GM12891 (cell line): Measurements from ENCODE around the gene ALX1.

ENCODE experiments used
- DNase-seq: peaks from one replicate; pipeline ENCODE4 v3.0.0; 2011; ENCODE audit warnings: low spot score; ENCODE audit not compliant: insufficient read length
- FAIRE-seq: peaks from 2 replicates; lab custom pipeline; 2011; peaks lifted over from hg19 to GRCh38; lab: Jason Lieb, UNC
- PAX5 ChIP-seq: IDR thresholded peaks from 2 replicates; pipeline ENCODE4 v1.6.1; 2011; ENCODE audit warnings: low read length, moderate library complexity, mild to moderate bottlenecking; ENCODE audit not compliant: insufficient read depth, severe bottlenecking
- POLR2A ChIP-seq: IDR thresholded peaks from 2 replicates; pipeline ENCODE4 v1.6.1; 2011; ENCODE audit warnings: low read depth, low read length, control low read depth
- POLR2AphosphoS5 ChIP-seq: IDR thresholded peaks from 2 replicates; pipeline ENCODE4 v1.6.1; 2011; ENCODE audit warnings: low read depth, low read length, control low read depth
- POU2F2 ChIP-seq: IDR thresholded peaks from 2 replicates; pipeline ENCODE4 v1.6.1; 2011; ENCODE audit warnings: low read depth, mild to moderate bottlenecking, control low read depth, low read length, moderate library complexity
- SPI1 ChIP-seq: IDR thresholded peaks from 2 replicates; pipeline ENCODE4 v1.6.1; 2011; ENCODE audit warnings: low read depth, low read length, control low read depth
- TAF1 ChIP-seq: IDR thresholded peaks from 2 replicates; pipeline ENCODE4 v1.6.1; 2011; ENCODE audit warnings: low read depth, low read length, control low read depth

ALX1 gene

GRCh38 chr12:85274315-85274651, 5.7 kb upstream of the ALX1 start:
- no peak for FAIRE-seq
- TF ChIP-seq TAF1 (no peak), POLR2A (no peak), POU2F2 (no peak), POLR2AphosphoS5 (no peak), PAX5 (no peak), SPI1 (no peak)

DNA sequence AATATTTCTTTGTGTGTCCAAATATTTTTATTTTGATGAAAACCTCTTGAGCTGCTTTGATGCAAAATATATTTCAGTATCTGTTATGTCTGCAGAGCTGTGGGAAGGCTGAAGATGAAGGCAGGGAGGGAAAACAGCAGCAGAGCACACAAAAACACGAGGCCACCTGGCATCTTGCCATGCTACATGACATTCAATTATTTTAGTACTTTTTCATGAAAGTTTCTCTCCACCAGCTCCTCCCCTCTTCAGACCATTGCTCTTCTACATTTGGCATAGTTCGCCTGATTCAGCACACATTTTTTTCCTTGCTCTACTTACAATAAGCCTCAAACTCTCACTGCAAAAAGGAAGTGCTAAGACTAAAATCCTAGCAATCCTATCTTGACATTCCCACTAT, 4.6 kb upstream of the ALX1 start:
- no peak for DNase-seq
- no peak for FAIRE-seq
- TF ChIP-seq POLR2A (no peak), POU2F2 (no peak), SPI1 (no peak), TAF1 (no peak), POLR2AphosphoS5 (no peak), PAX5 (no peak)

More at GRCh38 chr12:85274315-85274651, 5.7 kb upstream of the ALX1 start:
- no peak for DNase-seq

GRCh38 chr12:85277191-85277590, 2.8 kb upstream of the ALX1 start:
- no peak for FAIRE-seq
- no peak for TF ChIP-seq PAX5
- no peak for TF ChIP-seq POU2F2
- TF ChIP-seq POLR2AphosphoS5: no peak
- no peak for TF ChIP-seq POLR2A
- TF ChIP-seq TAF1: no peak
- no peak for TF ChIP-seq SPI1
- DNase-seq: no peak

DNA sequence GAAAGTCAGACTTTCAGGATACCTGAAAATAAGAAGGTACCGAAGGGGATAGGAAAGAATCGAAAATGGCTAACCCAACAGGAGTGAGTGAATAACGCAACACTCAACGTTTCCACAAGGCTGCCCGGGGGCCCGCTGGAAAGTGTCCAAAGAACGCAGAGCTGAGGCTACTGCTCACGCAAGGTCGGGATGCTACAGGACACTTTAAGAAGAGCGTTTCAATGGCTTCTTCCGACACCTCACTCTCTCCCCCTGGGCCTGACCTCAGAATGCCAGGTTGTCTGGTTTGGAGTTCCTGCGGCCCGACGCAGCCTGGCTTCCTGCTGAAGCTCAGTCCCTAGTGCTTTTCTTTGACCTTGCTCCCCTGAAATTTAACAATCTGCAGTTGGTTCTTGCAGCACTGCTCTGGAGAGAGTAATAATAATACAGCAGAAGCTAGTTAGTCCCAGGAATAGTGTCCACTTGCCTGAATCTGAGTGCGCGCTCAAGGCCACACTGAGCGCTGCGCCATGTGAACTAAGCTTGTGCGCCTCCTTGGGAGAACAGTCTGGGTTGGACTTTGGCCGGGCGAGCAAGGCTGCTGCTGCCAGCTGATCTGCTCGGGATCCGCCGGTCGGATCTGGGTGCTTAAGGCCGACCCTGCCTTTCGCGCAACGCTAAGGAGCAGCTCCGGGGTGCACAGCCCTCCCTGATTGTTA, 2.0 kb upstream of the ALX1 start:
- TF ChIP-seq TAF1 (no peak), POLR2A (no peak), SPI1 (no peak), POU2F2 (no peak), POLR2AphosphoS5 (no peak), PAX5 (no peak)
- no peak for FAIRE-seq
- DNase-seq: no peak

DNA sequence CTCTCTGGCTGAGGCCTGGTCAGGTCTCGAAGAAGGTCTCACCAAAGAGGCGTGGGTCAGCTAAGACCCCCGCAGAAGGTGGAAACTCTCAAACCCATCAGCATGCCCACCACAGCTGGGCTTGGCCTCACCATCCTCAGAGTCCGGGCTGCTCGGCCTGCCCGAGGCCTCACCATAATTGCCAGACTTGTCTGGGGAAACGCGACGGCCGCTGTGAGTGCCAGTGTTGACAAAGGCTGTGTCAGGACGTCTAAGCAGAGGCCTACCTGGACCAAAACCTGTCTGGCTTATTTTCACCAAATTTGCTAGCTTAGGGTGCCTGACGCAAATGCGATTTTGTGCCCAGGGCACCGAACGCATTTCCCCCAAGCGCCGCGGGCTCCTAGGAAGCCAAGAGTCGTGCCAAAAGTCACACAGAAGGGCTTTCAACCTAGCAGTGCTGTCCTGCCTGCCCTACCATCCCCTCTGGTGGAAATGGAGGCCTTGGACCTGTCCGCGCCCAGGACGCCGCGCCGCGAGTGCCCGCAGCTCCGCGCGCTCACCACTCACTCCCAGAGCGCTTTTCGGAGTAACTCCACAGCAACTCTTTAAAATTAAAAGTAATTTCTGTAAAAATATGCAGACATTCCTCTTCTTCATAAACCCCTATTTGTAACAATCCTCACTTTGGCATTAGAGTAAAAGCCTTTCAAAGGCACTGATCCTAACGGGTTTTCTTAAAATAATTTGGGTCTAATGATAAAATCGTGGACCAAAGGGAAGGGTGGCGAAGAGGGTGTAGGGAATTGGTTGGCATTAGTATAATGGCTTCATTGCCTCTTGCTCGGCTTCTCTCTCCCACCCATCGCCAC, 1.2 kb upstream of the ALX1 start:
- FAIRE-seq: no peak
- no peak for DNase-seq
- no peak for TF ChIP-seq SPI1
- no peak for TF ChIP-seq POLR2A
- no peak for TF ChIP-seq TAF1
- TF ChIP-seq POLR2AphosphoS5: no peak
- no peak for TF ChIP-seq POU2F2
- TF ChIP-seq PAX5: no peak

- FAIRE-seq (no peak), DNase-seq (no peak)
- no peak for TF ChIP-seq SPI1
- no peak for TF ChIP-seq TAF1
- no peak for TF ChIP-seq POLR2A
- TF ChIP-seq POLR2AphosphoS5: no peak
- TF ChIP-seq POU2F2: no peak
- no peak for TF ChIP-seq PAX5
These were observed 413 bp upstream of the ALX1 start for GRCh38 chr12:85279449-85280164.

DNA sequence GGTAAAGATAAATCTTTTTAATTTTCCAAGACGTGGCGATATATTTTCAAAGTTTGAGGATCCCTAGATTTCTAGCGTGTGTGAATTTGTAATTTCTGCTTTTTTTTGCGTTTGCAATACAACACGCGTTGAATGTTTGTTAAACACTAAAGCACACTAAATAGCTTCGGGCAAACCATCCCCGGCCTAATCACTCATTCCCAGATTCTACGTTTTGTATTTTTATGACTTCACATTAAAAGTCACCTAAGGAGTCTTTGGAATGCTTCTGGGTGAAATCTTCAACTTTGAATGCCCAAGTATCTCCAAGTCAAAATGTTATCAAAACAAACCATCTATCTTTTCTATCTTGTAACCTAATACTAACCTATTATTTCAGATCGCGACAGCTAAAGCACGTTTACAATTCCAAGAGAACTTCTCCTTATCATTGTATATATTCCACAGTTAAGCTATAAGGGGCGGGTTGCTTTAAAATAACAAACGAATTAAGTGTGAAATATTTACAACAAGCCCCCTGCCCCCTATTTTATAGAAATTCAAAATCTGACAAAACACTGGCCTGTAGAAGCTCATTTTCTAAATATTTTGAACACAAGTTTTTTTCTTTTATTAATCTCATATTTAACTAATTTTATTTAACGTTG, 1.1 kb downstream of the ALX1 start:
- FAIRE-seq (no peak), DNase-seq (no peak)
- TF ChIP-seq POLR2A (no peak), POLR2AphosphoS5 (no peak), SPI1 (no peak), PAX5 (no peak), POU2F2 (no peak), TAF1 (no peak)

- FAIRE-seq (no peak), DNase-seq (no peak)
- TF ChIP-seq PAX5 (no peak), POLR2AphosphoS5 (no peak), SPI1 (no peak), POU2F2 (no peak)
These were observed 1.8 kb downstream of the ALX1 start for GRCh38 chr12:85281636-85282312.
